Measurements from ENCODE around the gene CD6. TPM values are rescaled to one million over a fixed set of nuclear protein-coding genes. Genes with fewer than 3 reads are reported as not detected.

CD6 gene
- total RNA-seq, 4 donors from 2014 or later = 0.42 to 2.7 (median 1.8) TPM

DNA sequence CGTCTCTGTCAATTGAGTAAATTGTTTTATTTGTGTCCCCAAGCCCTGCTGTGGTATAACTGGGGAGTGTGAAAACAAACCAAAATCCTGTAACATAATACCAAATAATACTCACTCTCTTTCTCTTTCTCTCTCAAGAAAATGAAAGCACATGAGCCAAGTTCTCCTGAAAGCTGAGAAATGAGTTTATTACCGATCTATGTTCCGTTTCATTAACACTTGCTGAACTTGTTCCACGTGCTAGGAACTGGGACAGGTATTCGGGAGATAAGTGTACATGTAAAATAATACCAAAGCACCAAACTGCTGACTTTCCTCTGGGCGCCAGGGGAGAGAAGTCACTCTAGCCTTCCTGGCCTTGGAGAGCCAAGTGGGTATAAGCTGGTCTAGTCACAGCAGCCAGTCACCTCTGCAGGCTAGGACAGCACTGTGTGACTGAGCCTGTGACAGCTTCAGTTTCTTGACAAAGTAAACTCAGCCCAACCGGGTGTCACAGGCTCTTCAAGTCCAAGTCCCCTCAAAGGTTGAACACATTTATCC, 23.1 kb downstream of the CD6 start:
- TF ChIP-seq CTCF (IDR thresholded peaks at IDR 0.05) (no peak), POLR2A (IDR thresholded peaks at IDR 0.05) (no peak)
- H3K4me3 ChIP-seq (ENCODE audit: low read depth, poor library complexity, severe bottlenecking) = no peak overlapping the region
- intact Hi-C loops (cut with DNase I; ENCODE audit: low total_unique reads) = no loop called here
- no peak for DNase-seq (ENCODE audit: low spot score in 2 of 2)
- 50 to 52% methylated on average over 7 of the region's 7 CpGs for WGBS, 2 donors

- TF ChIP-seq POLR2A (IDR thresholded peaks at IDR 0.05) (no peak), CTCF (IDR thresholded peaks at IDR 0.05) (no peak)
- DNase-seq (ENCODE audit: low spot score in 2 of 2) = no peak
- WGBS, 2 donors = 36 to 37% methylated on average over 7 of the region's 7 CpGs
- H3K4me3 ChIP-seq (ENCODE audit: low read depth, poor library complexity, severe bottlenecking) = no peak overlapping the region
- intact Hi-C loops (cut with DNase I; ENCODE audit: low total_unique reads) = no loop called here
Measured at GRCh38 chr11:60995798-60996197, 24.3 kb downstream of the CD6 start.

GRCh38 chr11:60996381-60997138, 25.1 kb downstream of the CD6 start:
- DNase-seq (ENCODE audit: low spot score in 2 of 2) = no peak
- no peak for TF ChIP-seq CTCF (IDR thresholded peaks at IDR 0.05)
- TF ChIP-seq POLR2A (IDR thresholded peaks at IDR 0.05) = no peak
- H3K4me3 ChIP-seq (ENCODE audit: low read depth, poor library complexity, severe bottlenecking) = no peak overlapping the region
- 59 to 75% methylated on average over 10 to 11 of the region's 13 CpGs for WGBS, 2 donors
- intact Hi-C loops (cut with DNase I; ENCODE audit: low total_unique reads) = no loop called here

DNA sequence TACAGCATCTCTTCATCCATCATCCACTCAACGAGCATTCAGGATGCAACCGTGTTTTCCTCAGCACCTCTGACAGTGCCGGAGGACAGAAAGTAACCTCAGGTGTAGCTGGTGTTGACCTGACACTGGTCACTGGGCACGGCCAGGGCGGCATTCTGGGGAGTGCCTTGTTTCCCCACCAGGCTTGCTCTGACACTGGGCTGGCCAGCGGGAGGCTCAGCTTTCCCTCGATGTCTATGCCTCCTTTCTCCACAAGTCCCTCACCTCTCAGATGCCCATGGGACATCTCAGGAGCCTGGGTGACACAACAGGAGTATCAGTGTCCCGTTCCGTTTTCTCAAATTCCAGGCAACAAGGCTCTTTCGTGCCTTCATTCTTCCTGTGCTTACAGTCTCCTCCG, 28.9 kb downstream of the CD6 start:
- H3K4me3 ChIP-seq (ENCODE audit: low read depth, poor library complexity, severe bottlenecking) = no peak overlapping the region
- TF ChIP-seq CTCF (IDR thresholded peaks at IDR 0.05) (no peak), POLR2A (IDR thresholded peaks at IDR 0.05) (no peak)
- WGBS, 2 donors = 79% methylated on average over 11 of the region's 11 CpGs
- intact Hi-C loops (cut with DNase I; ENCODE audit: low total_unique reads) = no loop called here
- DNase-seq (ENCODE audit: low spot score in 2 of 2) = no peak

GRCh38 chr11:61001931-61002330, 30.5 kb downstream of the CD6 start:
- TF ChIP-seq CTCF (IDR thresholded peaks at IDR 0.05) (no peak), POLR2A (IDR thresholded peaks at IDR 0.05) (no peak)
- DNase-seq (ENCODE audit: low spot score in 2 of 2) = no peak
- intact Hi-C loops (cut with DNase I; ENCODE audit: low total_unique reads) = no loop called here
- WGBS, 2 donors = 92 to 96% methylated on average over 3 of the region's 3 CpGs
- no peak overlapping the region for H3K4me3 ChIP-seq (ENCODE audit: low read depth, poor library complexity, severe bottlenecking)

Data from lower leg skin (tissue), 4 donors.